ENCODE results near the gene IL2RA. TPM values are rescaled to one million over a fixed set of nuclear protein-coding genes. Genes with fewer than 3 reads are reported as not detected.
"Not testable (repeated sequence)": the region's sequence is repeated elsewhere in the genome, so short reads cannot be mapped to it uniquely, and the experiment has no call there.

Gene IL2RA
- total RNA-seq, 2 experiments from 2014 or later, result 1,215 to 1,272 TPM

- ChIA-PET CTCF (interaction anchor here (1.3 to 2.2 kb wide), 2 partner anchors 35 to 38 kb away, joined by 5 read pairs; no protein-coding TSS in a partner anchor), POLR2A (interaction anchor here (0.6 to 0.7 kb wide), 2 partner anchors 11 to 36 kb away, joined by 3 read pairs; no protein-coding TSS in a partner anchor)
Observed at GRCh38 chr10:6048281-6049030, 13.7 kb downstream of the IL2RA start.

DNA sequence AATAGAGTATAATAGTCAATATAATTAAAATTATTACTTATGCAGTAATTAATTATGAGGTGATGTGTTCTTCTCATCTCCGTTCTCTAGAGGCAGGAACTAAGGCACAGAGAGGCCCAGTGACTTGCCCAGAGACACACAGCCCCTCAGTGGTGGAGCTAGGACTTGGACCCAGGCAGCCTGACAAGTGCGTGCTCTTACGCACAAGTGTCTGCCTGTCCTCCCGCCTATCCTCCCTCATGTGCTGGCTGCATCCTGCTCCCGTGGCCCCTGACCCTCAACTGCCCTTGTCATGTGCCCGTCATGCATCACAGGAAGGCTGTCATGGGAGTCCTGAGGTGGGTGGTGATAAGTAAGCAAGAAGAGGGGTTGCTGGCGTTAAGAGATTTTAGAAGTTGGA lies 14.3 kb downstream of the IL2RA start:
- POLR2A ChIA-PET, result interaction anchor here (0.6 to 1.1 kb wide), 2 partner anchors 25 to 40 kb away, joined by 3 to 4 read pairs; no protein-coding TSS in a partner anchor
- CTCF ChIA-PET, result interaction anchor here (1.3 to 2.2 kb wide), 2 partner anchors 36 to 39 kb away, joined by 5 read pairs; no protein-coding TSS in a partner anchor

DNA sequence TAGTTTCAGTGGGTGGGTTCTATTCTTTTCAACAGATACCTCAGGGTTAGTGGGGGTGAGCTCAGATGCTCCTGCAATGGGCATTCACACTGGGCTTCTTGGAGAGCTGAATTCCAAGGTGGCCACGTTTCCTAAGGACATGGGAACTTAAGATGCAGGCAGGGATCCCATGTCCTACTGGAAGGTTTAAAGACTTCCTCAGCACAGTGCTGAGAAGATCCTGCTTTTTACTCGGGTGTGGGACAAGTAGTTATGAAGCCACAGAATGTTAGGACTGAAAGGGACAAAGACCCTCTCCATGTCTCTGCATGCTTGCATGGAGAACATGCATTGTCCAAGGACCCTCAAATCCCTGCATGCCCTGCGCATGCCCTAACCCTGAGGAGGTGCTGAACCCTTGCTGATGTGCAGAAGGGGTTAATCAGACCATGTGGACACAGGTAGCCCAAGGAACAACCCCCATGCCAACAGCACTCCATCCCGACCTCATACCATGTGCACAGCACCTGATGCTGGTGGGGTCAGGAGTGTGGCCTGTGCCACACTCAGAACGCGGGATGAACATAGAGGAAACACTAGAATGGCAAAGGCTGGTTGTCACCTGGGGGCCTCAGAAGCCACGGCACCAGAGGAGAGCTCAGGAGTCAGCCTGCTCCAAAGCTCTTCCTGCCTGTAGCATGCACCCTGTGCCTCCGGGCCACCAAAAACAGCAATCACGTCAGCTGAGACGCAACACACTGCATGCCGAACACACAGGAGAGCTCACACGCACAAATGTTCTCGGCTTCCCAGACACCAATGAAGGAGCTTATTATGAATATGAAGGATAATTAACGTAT lies 15.2 kb downstream of the IL2RA start:
- ChIA-PET CTCF (interaction anchor here (1.3 kb wide), 1 partner anchor 25 kb away, joined by 3 read pairs; no protein-coding TSS in a partner anchor), POLR2A (interaction anchor here (0.6 to 2.9 kb wide), 4 partner anchors 25 to 41 kb away, joined by 3 to 12 read pairs (median 4); no protein-coding TSS in a partner anchor)

- ChIA-PET POLR2A (interaction anchor here (0.6 to 2.9 kb wide), 6 partner anchors 8 to 365 kb away, joined by 3 to 12 read pairs (median 4); no protein-coding TSS in a partner anchor), CTCF (interaction anchor here (0.8 to 1.3 kb wide), 4 partner anchors 11 to 227 kb away, joined by 3 read pairs; no protein-coding TSS in a partner anchor)
Observed at GRCh38 chr10:6045878-6046772, 16.0 kb downstream of the IL2RA start.

DNA sequence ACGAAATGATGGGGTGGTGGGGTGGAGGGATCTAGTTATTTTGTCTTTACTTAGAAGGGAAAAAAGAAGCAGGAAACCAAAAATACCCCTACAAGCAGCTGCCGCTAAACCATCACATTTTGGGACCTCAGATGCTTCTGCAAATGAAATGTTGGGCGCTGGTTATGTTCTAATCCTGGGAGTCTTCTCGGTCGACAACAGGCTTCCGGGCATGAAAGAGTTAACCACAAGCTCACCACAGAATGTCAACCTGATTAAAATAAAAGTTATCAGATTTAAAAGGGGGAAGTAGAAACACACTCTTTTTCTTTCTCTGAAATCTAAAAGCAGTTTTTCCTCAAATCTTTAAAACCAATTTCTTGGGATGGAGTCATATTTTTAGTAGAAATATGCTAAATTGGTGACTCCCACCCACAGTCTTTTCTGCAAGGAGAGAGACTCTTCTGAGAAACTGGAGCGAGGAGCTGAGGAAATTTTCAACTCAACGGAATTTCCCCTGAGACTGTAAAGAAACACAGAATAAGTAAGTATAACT lies 16.8 kb downstream of the IL2RA start:
- ChIA-PET POLR2A (interaction anchor here (0.6 to 2.9 kb wide), 6 partner anchors 9 to 366 kb away, joined by 3 to 12 read pairs (median 4); partner anchors contain the start of gene IL2RA), CTCF (interaction anchor here (0.8 to 1.1 kb wide), 3 partner anchors 12 to 227 kb away, joined by 3 read pairs; no protein-coding TSS in a partner anchor)

DNA sequence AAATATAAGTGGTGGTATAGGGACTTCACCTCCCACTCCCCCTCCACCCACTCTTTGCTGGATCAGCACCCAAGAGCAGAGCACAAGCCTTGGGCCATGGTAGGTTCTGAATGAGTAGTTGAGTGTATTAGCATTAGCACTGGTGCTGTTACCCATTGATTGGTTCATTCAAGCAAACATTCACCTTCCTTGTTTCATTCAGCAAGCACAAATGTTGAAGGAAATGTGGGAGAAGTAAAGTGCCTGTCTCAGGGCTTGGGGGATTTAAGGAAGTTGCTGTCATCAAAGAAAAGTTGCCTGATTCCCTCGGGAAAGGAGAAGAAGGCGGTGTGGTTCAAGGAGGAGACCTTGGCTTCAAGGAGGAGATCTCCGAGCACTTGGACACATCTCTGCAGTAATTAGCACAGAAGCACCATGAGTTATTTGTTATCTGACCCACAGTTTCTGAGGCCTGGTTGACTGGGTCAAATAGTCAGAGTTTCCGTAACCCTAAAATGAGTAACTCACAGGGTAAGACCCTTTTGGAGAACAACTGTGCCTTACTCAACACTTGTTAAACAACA lies 17.3 kb downstream of the IL2RA start:
- CTCF ChIA-PET, result interaction anchor here (1.0 to 1.1 kb wide), 2 partner anchors 12 to 30 kb away, joined by 3 read pairs; no protein-coding TSS in a partner anchor
- POLR2A ChIA-PET, result interaction anchor here (0.6 to 2.9 kb wide), 3 partner anchors 8 to 39 kb away, joined by 3 to 12 read pairs (median 10); partner anchors contain the start of gene IL2RA

DNA sequence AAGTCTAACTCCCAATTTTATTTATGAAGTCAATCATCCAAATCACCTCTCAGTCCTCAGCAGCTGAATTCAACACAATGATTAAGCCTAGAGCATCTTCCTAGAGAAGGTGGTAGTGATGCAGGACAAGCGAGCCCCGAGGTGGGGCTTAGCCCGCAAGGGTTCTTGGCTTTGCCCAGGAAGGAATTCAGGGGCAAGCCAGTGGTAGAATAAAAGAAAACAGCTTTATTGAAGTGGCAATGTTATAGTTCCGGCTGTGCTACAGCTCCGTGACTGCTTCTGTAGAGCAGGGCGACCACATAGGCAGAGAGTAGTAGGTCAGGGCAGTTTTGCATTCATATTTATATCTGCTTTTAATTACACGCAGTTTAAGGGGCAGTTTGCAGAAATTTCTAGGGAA lies 18.1 kb downstream of the IL2RA start:
- POLR2A ChIA-PET, result interaction anchor here (2.9 kb wide), 1 partner anchor 39 kb away, joined by 12 read pairs; no protein-coding TSS in a partner anchor
- CTCF ChIA-PET, result interaction anchor here (0.6 kb wide), 1 partner anchor 42 kb away, joined by 3 read pairs; no protein-coding TSS in a partner anchor

- CTCF ChIA-PET, result not testable (repeated sequence)
- POLR2A ChIA-PET, result interaction anchor here (0.6 kb wide), 1 partner anchor 1543 kb away, joined by 3 read pairs; no protein-coding TSS in a partner anchor
Observed at GRCh38 chr10:6043377-6043776, 18.8 kb downstream of the IL2RA start.

DNA sequence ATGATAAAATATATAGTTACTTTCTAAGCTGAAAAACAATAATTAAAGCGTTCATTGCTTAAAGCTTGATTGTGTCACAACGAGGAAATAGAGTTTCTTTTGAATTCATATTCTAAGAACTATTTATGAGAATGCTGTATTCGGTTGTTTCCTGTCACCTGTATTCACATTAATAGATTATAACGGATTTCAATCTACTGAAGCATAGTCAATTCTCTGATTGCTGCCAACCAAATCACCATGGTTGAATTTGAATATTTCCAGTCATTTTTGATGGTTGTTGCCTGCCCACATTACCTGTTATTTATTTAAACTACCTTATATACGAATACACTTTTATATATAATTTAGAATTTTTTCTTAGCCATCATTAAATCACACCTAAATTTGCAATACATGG lies 22.0 kb downstream of the IL2RA start:
- POLR2A ChIA-PET, result no interaction called here
- CTCF ChIA-PET, result no interaction called here

DNA sequence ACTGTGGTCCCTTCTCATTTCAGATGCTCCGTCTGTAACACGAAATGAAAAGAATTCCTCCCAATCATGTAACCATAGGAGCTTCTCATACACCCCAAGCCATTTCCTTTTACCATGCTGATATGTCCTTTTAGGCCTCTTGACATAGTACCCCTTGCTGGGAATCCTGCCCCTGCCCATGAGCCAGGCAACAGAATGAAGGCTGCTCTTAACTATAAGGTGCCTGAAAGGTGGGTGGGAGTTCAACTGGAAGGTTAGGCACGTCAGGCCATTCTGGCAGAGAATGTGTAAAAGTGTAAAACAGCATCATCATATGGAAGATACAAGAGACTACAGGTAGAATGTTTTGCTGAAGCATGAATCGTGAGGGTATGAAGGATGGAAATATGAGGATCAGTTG lies 22.5 kb downstream of the IL2RA start:
- ChIA-PET CTCF (no interaction called here), POLR2A (no interaction called here)

DNA sequence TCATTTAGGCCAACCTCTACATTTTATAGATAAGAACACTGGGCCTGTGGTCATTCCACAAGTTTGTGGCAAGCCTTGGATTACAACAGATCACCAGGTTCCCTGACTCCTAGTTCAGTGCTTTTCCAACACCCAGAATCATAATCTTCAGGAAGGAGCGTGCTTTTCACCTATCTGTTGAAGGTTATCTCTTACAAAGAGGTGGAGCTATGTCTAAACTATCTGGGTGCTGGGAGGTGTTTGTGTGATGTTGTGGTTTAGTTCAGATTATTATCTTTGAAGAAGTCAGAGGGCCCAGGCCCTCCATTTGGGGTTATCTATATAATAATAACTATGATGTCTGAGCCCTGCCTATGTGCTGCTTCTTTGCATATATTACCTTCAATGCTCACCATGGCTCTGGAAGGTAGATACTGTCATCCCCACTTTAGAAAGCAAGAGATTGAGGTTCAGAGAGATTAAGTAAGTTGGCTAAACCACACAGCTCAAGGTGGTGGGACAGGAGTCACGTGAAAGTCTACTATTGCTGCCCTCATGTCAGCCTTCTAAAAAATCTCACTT lies 24.0 kb downstream of the IL2RA start:
- POLR2A ChIA-PET, result interaction anchor here (1.1 to 2.3 kb wide), 4 partner anchors 10 to 52 kb away, joined by 3 to 9 read pairs (median 4); no protein-coding TSS in a partner anchor

GRCh38 chr10:6037422-6037821 lies 24.7 kb downstream of the IL2RA start:
- POLR2A ChIA-PET, result interaction anchor here (1.1 to 2.3 kb wide), 3 partner anchors 11 to 52 kb away, joined by 3 to 9 read pairs (median 4); no protein-coding TSS in a partner anchor

More for the DNA sequence above, 24.0 kb downstream of the IL2RA start:
- CTCF ChIA-PET, result interaction anchor here (0.5 to 0.8 kb wide), 2 partner anchors 15 to 35 kb away, joined by 3 to 4 read pairs; no protein-coding TSS in a partner anchor

GRCh38 chr10:6036861-6037321 lies 25.3 kb downstream of the IL2RA start:
- ChIA-PET POLR2A (interaction anchor here (0.8 to 2.3 kb wide), 5 partner anchors 8 to 53 kb away, joined by 3 to 9 read pairs (median 3); no protein-coding TSS in a partner anchor), CTCF (no interaction called here)

More at GRCh38 chr10:6037422-6037821, 24.7 kb downstream of the IL2RA start:
- CTCF ChIA-PET, result interaction anchor here (0.8 kb wide), 1 partner anchor 16 kb away, joined by 3 read pairs; no protein-coding TSS in a partner anchor

DNA sequence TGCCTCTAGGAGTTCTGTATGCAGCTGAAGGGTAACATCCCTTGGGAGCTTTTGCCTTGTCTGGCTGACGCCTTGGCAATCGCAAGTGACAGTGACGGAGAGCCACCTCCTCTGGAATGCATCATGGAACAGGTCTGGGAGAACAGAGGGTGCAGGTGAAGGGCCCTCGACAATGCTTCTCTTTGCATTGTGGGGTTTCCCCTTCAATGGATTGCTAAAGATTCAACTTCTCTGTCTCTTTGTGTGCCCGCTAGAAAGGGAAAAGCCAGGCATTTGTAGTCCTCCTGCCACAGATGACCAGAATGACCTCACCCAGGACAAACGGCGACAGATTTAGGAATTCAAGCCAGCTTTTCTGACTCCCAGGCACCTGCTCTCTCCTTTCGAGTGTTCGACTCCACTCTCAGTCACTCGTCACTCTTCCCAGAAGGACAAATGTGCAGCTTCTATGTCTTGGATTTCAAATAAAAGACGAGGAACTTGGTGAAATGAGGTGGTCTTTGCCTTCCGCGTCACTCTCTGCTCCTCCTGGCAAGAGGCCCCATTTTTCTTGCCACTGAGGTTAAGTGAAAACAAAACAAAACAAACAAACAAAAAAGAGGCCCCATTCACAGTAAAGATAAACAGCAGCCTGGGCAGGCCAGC lies 26.1 kb downstream of the IL2RA start:
- POLR2A ChIA-PET, result interaction anchor here (0.8 to 2.3 kb wide), 4 partner anchors 9 to 54 kb away, joined by 3 to 9 read pairs (median 4); no protein-coding TSS in a partner anchor
- CTCF ChIA-PET, result no interaction called here

DNA sequence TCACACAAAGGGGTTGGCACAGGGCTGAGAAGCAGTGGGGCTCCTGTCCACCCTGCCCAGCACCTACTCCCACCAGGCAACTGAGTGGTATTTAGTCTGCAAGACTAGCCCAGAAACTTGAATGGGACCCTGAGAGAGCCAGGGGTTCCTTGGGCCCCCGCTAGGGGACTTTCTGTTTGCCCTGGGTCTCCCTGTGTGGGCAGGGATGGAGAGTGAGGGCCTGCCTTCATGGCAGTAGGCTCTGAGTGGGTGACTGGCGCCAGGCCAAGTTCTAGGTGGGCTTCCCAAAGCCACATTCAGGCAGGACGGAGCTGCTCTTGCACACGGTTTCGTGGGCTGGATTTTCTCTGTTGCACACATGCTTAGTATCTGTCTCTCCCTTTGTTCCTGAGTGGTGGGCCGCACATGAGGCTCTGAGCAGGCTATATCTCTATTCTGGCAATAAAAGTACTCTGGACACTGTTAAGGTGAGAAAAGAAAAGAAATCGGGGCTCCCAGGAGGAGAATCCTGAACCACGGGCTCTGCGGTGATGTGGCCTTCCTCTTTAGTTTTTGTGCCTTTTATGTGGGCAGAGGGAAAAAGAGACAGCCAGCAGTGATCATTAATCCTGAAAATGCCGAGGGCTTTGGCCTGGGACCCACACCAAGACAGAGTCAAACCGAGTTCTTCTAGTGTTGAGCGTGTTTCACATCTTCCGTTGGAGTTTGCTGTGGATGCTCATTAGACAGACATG lies 26.9 kb downstream of the IL2RA start:
- ChIA-PET POLR2A (no interaction called here), CTCF (interaction anchor here (1.4 kb wide), 1 partner anchor 7 kb away, joined by 3 read pairs; no protein-coding TSS in a partner anchor)

- CTCF ChIA-PET, result interaction anchor here (0.8 to 1.4 kb wide), 2 partner anchors 8 to 52 kb away, joined by 3 read pairs; no protein-coding TSS in a partner anchor
- POLR2A ChIA-PET, result no interaction called here
Observed at GRCh38 chr10:6034371-6034770, 27.8 kb downstream of the IL2RA start.
